Suprapubic skin (tissue), 4 donors: Measurements from ENCODE around the gene EPHB1.

ENCODE experiments used
- CTCF ChIP-seq, 2 donors: fragments of 200-600 bp in 1 of 2; fragments of 450-650 bp in 1 of 2; sonication (generic) in 1 of 2; IDR thresholded peaks; one replicate each; pipeline ENCODE4 v1.5.1; 2016 to 2019; ENCODE audit warnings: antibody characterized with exemption in 2 of 2, mild to moderate bottlenecking in 1 of 2, moderate library complexity in 1 of 2
- EP300 ChIP-seq: sonication (generic); formaldehyde crosslinking; IDR thresholded peaks from one replicate; pipeline ENCODE4 v1.6.1; 2017; ENCODE audit warnings: antibody characterized with exemption
- POLR2A ChIP-seq, 2 donors: fragments of 450-650 bp; IDR thresholded peaks; one replicate each; pipeline ENCODE4 v1.6.1; 2017; ENCODE audit warnings: antibody characterized with exemption in 2 of 2, mild to moderate bottlenecking in 2 of 2, moderate library complexity in 2 of 2
- POLR2AphosphoS5 ChIP-seq, 3 donors: sonication (generic); formaldehyde crosslinking; IDR thresholded peaks; one replicate each; pipeline ENCODE4 v1.6.1; 2017; ENCODE audit warnings: antibody characterized with exemption in 3 of 3

GRCh38 chr3:135213213-135213612 lies 418.2 kb downstream of the EPHB1 start:
- TF ChIP-seq POLR2AphosphoS5 (IDR thresholded peaks at IDR 0.05) = no peak
- TF ChIP-seq CTCF (IDR thresholded peaks at IDR 0.05) = no peak
- TF ChIP-seq EP300 = no peak
- no peak for TF ChIP-seq POLR2A (IDR thresholded peaks at IDR 0.05)
